ENCODE results near the gene XKR7. TPM values are rescaled to one million over a fixed set of nuclear protein-coding genes. Genes with fewer than 3 reads are reported as not detected.
A peak's percentile ranks its signal among the peaks of the same experiment; 100 is the strongest.

XKR7 gene
- polyA plus RNA-seq, 1 donor from 2014 or later, result 9.6 TPM

GRCh38 chr20:31974951-31975487 is 7.1 kb downstream of the XKR7 start:
- Histone ChIP-seq H3K9me2 (ENCODE audit: insufficient read depth, low read length) (no peaks in the 10 kb centered on the region), H3K9ac (ENCODE audit: low read length) (peak overlapping the region; percentile 29), H3K27me3 (ENCODE audit: insufficient read depth, low read depth, low read length) (no peaks in the 10 kb centered on the region), H2AFZ (ENCODE audit: low read depth, low read length) (no peak overlapping the region), H3K36me3 (ENCODE audit: insufficient read depth, low read length) (no peaks in the 10 kb centered on the region), H3K27ac (ENCODE audit: low read length) (no peak overlapping the region), H3K9me3 (ENCODE audit: low read length) (no peaks in the 10 kb centered on the region), H3F3A (ENCODE audit: insufficient read depth, low read length, poor library complexity, severe bottlenecking) (no peaks in the 10 kb centered on the region), H3K79me2 (replicated peaks; ENCODE audit: insufficient read depth, low read length) (peaks cover 39% of the 10 kb centered on the region), H3K4me2 (ENCODE audit: low read length) (peak overlapping the region; percentile 1), H4K20me1 (ENCODE audit: insufficient read depth) (peaks cover 3% of the 10 kb centered on the region), H3K4me3 (ENCODE audit: low read length) (peak overlapping the region; percentile 53)
- TF ChIP-seq SMC3 (conservative IDR thresholded peaks at IDR 0.05; ENCODE audit: poor library complexity), result no peak
- no peak for TF ChIP-seq EZH2 (IDR thresholded peaks at IDR 0.05; ENCODE audit: borderline replicate concordance, insufficient read depth, low read length, poor library complexity, severe bottlenecking)
- TF ChIP-seq TAF1 (IDR thresholded peaks at IDR 0.05; ENCODE audit: low read depth), result no peak
- no peak for TF ChIP-seq POLR2AphosphoS5 (IDR thresholded peaks at IDR 0.05)
- no peak for TF ChIP-seq RAD21 (conservative IDR thresholded peaks at IDR 0.05)
- TF ChIP-seq, protein P1, sequence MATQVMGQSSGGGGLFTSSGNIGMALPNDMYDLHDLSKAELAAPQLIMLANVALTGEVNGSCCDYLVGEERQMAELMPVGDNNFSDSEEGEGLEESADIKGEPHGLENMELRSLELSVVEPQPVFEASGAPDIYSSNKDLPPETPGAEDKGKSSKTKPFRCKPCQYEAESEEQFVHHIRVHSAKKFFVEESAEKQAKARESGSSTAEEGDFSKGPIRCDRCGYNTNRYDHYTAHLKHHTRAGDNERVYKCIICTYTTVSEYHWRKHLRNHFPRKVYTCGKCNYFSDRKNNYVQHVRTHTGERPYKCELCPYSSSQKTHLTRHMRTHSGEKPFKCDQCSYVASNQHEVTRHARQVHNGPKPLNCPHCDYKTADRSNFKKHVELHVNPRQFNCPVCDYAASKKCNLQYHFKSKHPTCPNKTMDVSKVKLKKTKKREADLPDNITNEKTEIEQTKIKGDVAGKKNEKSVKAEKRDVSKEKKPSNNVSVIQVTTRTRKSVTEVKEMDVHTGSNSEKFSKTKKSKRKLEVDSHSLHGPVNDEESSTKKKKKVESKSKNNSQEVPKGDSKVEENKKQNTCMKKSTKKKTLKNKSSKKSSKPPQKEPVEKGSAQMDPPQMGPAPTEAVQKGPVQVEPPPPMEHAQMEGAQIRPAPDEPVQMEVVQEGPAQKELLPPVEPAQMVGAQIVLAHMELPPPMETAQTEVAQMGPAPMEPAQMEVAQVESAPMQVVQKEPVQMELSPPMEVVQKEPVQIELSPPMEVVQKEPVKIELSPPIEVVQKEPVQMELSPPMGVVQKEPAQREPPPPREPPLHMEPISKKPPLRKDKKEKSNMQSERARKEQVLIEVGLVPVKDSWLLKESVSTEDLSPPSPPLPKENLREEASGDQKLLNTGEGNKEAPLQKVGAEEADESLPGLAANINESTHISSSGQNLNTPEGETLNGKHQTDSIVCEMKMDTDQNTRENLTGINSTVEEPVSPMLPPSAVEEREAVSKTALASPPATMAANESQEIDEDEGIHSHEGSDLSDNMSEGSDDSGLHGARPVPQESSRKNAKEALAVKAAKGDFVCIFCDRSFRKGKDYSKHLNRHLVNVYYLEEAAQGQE (IDR thresholded peaks at IDR 0.05; ENCODE audit: borderline replicate concordance), result no peak
- TF ChIP-seq EP300 (conservative IDR thresholded peaks at IDR 0.05; ENCODE audit: poor library complexity, severe bottlenecking), result no peak
- TF ChIP-seq CTCF (IDR thresholded peaks at IDR 0.05; ENCODE audit: poor library complexity, severe bottlenecking), result no peak
- no peak for TF ChIP-seq MXI1 (conservative IDR thresholded peaks at IDR 0.05; ENCODE audit: poor library complexity, severe bottlenecking)

- Histone ChIP-seq H3K9me2 (ENCODE audit: insufficient read depth, low read length) (no peaks in the 10 kb centered on the region), H3K27me3 (ENCODE audit: insufficient read depth, low read depth, low read length) (no peaks in the 10 kb centered on the region), H3K27ac (ENCODE audit: low read length) (no peak overlapping the region), H3K9me3 (ENCODE audit: low read length) (no peaks in the 10 kb centered on the region), H3K4me2 (ENCODE audit: low read length) (no peak overlapping the region), H3K9ac (ENCODE audit: low read length) (no peak overlapping the region), H4K20me1 (ENCODE audit: insufficient read depth) (peaks cover 3% of the 10 kb centered on the region), H3F3A (ENCODE audit: insufficient read depth, low read length, poor library complexity, severe bottlenecking) (no peaks in the 10 kb centered on the region), H3K79me2 (replicated peaks; ENCODE audit: insufficient read depth, low read length) (peaks cover 30% of the 10 kb centered on the region), H2AFZ (ENCODE audit: low read depth, low read length) (no peak overlapping the region), H3K36me3 (ENCODE audit: insufficient read depth, low read length) (no peaks in the 10 kb centered on the region), H3K4me3 (ENCODE audit: low read length) (no peak overlapping the region)
- no peak for TF ChIP-seq EZH2 (IDR thresholded peaks at IDR 0.05; ENCODE audit: borderline replicate concordance, insufficient read depth, low read length, poor library complexity, severe bottlenecking)
- TF ChIP-seq SMC3 (conservative IDR thresholded peaks at IDR 0.05; ENCODE audit: poor library complexity), result no peak
- no peak for TF ChIP-seq EP300 (conservative IDR thresholded peaks at IDR 0.05; ENCODE audit: poor library complexity, severe bottlenecking)
- no peak for TF ChIP-seq POLR2AphosphoS5 (IDR thresholded peaks at IDR 0.05)
- TF ChIP-seq, protein P1 (IDR thresholded peaks at IDR 0.05; ENCODE audit: borderline replicate concordance), result no peak
- TF ChIP-seq MXI1 (conservative IDR thresholded peaks at IDR 0.05; ENCODE audit: poor library complexity, severe bottlenecking), result no peak
- TF ChIP-seq TAF1 (IDR thresholded peaks at IDR 0.05; ENCODE audit: low read depth), result no peak
- no peak for TF ChIP-seq RAD21 (conservative IDR thresholded peaks at IDR 0.05)
- TF ChIP-seq CTCF (IDR thresholded peaks at IDR 0.05; ENCODE audit: poor library complexity, severe bottlenecking), result no peak
Measured at GRCh38 chr20:31975874-31976273, 7.9 kb downstream of the XKR7 start.
